ENCODE measurements around the gene ZBTB40.

Gene ZBTB40

GRCh38 chr1:22442212-22442894 lies 9.3 kb upstream of the ZBTB40 start:
- TF ChIP-seq, protein P1, sequence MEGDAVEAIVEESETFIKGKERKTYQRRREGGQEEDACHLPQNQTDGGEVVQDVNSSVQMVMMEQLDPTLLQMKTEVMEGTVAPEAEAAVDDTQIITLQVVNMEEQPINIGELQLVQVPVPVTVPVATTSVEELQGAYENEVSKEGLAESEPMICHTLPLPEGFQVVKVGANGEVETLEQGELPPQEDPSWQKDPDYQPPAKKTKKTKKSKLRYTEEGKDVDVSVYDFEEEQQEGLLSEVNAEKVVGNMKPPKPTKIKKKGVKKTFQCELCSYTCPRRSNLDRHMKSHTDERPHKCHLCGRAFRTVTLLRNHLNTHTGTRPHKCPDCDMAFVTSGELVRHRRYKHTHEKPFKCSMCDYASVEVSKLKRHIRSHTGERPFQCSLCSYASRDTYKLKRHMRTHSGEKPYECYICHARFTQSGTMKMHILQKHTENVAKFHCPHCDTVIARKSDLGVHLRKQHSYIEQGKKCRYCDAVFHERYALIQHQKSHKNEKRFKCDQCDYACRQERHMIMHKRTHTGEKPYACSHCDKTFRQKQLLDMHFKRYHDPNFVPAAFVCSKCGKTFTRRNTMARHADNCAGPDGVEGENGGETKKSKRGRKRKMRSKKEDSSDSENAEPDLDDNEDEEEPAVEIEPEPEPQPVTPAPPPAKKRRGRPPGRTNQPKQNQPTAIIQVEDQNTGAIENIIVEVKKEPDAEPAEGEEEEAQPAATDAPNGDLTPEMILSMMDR (IDR thresholded peaks at IDR 0.05; ENCODE audit: extremely low read depth, insufficient read depth, missing control alignments), result no peak
- in situ Hi-C loops (cut with MboI; ENCODE audit: low pct_unique_long_range_greater_than_20kb, low sequenced_read_pairs, unreplicated experiment), result no loop called here
- no peak for DNase-seq (ENCODE audit: low spot score)

DNA sequence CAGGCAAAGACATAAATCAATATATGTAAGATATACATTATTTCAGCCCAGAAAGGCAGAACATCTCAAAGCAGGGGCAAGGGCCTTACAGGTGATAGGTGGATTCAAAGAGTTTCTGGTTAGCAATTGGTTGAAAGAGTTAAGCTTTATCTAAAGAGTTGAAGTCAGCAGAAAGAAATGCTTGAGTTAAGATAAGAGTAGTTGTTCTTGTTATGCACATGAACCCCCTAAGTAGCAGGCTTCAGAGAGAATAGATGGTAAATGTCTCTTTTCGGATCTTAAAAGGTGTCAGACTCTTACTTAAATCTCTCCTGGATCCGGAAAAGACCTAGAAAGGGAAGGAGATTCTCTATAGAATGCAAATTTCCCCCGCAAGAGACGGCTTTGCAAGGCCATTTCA lies 8.3 kb upstream of the ZBTB40 start:
- TF ChIP-seq, protein P1 (IDR thresholded peaks at IDR 0.05; ENCODE audit: extremely low read depth, insufficient read depth, missing control alignments), result no peak
- no peak for DNase-seq (ENCODE audit: low spot score)
- in situ Hi-C loops (cut with MboI; ENCODE audit: low pct_unique_long_range_greater_than_20kb, low sequenced_read_pairs, unreplicated experiment), result no loop called here

DNA sequence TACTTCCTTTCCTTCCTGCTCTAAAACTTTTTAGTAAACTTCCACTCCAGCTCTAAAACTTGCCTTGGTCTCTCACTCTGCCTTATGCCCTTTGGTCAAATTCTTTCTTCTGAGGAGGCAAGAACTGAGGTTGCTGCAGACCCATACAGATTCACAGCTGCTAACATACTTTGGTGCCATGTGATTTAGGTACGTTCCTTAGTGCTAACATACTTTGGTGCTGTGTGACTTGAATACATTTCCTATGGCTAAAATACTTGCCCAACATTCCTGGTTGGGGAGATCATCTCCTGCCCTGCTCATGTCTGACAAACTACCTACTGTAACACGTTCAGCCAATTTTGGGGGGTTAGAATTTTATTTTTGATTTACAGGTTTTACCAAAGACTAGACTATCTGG lies 6.8 kb upstream of the ZBTB40 start:
- TF ChIP-seq, protein P1 (IDR thresholded peaks at IDR 0.05; ENCODE audit: extremely low read depth, insufficient read depth, missing control alignments), result no peak
- DNase-seq (ENCODE audit: low spot score), result no peak
- in situ Hi-C loops (cut with MboI; ENCODE audit: low pct_unique_long_range_greater_than_20kb, low sequenced_read_pairs, unreplicated experiment), result no loop called here

DNA sequence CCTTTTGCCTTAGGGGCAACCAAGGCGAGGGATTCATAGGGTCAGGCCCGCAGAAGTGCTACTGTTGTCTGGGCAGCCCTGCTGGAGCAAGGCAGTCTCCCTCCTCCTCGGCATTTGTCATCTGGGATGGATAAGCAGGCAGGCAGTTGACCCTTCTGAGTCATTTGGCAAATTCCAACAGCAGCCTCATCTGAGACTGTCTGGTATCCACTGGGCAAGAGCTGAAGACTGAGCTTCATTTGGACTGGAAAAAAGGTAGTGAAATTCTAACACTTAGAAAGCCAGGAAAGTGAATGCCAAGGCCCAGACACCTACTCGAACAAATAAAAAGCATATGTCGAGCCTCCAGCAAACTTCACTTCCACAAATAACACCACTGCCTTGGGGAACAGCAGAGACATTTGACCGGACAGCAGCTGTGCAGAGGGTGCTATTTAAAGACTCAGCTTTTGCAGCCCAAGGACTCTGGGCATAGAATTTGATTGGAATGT lies 4.0 kb upstream of the ZBTB40 start:
- DNase-seq (ENCODE audit: low spot score), result no peak
- in situ Hi-C loops (cut with MboI; ENCODE audit: low pct_unique_long_range_greater_than_20kb, low sequenced_read_pairs, unreplicated experiment), result no loop called here
- TF ChIP-seq, protein P1 (IDR thresholded peaks at IDR 0.05; ENCODE audit: extremely low read depth, insufficient read depth, missing control alignments), result no peak

GRCh38 chr1:22449636-22450035 lies 2.0 kb upstream of the ZBTB40 start:
- no peak for DNase-seq (ENCODE audit: low spot score)
- in situ Hi-C loops (cut with MboI; ENCODE audit: low pct_unique_long_range_greater_than_20kb, low sequenced_read_pairs, unreplicated experiment), result no loop called here
- TF ChIP-seq, protein P1 (IDR thresholded peaks at IDR 0.05; ENCODE audit: extremely low read depth, insufficient read depth, missing control alignments), result no peak

- in situ Hi-C loops (cut with MboI; ENCODE audit: low pct_unique_long_range_greater_than_20kb, low sequenced_read_pairs, unreplicated experiment), result no loop called here
- DNase-seq (ENCODE audit: low spot score), result no peak
- TF ChIP-seq, protein P1 (IDR thresholded peaks at IDR 0.05; ENCODE audit: extremely low read depth, insufficient read depth, missing control alignments), result no peak
Observed at GRCh38 chr1:22450351-22451021, 1.2 kb upstream of the ZBTB40 start.

All from GM13977 (cell line).